ENCODE measurements around the gene SFXN5.

GRCh38 chr2:72945450-72946019 lies 126.0 kb downstream of the SFXN5 start:
- TF ChIP-seq, protein P1, sequence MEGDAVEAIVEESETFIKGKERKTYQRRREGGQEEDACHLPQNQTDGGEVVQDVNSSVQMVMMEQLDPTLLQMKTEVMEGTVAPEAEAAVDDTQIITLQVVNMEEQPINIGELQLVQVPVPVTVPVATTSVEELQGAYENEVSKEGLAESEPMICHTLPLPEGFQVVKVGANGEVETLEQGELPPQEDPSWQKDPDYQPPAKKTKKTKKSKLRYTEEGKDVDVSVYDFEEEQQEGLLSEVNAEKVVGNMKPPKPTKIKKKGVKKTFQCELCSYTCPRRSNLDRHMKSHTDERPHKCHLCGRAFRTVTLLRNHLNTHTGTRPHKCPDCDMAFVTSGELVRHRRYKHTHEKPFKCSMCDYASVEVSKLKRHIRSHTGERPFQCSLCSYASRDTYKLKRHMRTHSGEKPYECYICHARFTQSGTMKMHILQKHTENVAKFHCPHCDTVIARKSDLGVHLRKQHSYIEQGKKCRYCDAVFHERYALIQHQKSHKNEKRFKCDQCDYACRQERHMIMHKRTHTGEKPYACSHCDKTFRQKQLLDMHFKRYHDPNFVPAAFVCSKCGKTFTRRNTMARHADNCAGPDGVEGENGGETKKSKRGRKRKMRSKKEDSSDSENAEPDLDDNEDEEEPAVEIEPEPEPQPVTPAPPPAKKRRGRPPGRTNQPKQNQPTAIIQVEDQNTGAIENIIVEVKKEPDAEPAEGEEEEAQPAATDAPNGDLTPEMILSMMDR (IDR thresholded peaks at IDR 0.05) = no peak
- no peak for TF ChIP-seq POLR2A (IDR thresholded peaks at IDR 0.05)

Data from testis (tissue), 2 donors.